ENCODE data around the gene PTCH1. TPM values are rescaled to one million over a fixed set of nuclear protein-coding genes. Genes with fewer than 3 reads are reported as not detected.

PTCH1 gene
- total and polyA plus RNA-seq, 8 donors: 3.9 to 53.3 (median 23.5) TPM

DNA sequence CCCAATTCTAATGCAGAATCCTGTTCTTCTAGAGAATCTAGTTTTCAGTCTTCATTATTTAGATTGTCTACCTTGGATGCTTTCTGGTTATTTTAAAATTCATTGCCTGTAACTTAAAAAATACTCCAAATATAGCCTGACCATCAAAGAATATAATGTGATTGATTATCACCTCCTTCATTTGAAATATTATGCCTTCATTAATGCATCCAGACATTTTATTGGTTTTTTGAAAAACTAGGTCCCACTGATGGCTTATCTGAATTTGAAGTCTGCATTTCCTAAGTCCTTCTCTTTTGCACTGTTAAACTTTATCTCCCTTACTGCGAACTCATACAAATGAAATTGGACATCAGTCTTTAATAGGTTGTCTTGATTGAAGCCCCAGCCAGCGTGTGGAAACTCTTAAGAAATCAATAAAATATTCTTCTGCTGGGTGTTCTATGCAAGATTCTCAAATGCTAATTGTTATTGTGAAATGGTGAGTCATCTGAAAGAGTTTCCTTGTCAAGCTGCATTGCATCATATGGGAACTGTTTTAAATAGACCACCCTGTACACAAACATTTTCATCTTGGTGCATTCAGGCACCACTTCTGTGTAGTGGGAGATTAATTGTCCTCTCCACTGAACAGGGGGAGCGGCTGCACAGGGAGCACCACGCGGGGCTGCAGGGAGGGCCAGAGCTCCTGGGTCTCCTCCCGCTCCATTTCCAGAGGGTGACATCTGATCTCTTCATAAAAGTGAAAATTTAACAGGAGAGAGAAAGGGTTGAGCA is 106.9 kb downstream of the PTCH1 start:
- WGBS, 5 donors: 68 to 89% (median 74%) methylated on average over 6 of the region's 6 CpGs
- TF ChIP-seq CTCF (IDR thresholded peaks at IDR 0.05) (no peak), POLR2AphosphoS5 (IDR thresholded peaks at IDR 0.05) (peak in 1 of 3 donors; percentile 43)

GRCh38 chr9:95407524-95407923 is 109.2 kb downstream of the PTCH1 start:
- no peak overlapping the region for H3K27ac ChIP-seq
- WGBS, 5 donors: 97 to 100% (median 100%) methylated on average over 1 of the region's 1 CpG

More for the DNA sequence above, 106.9 kb downstream of the PTCH1 start:
- intact Hi-C loops (cut with DNase I; ENCODE audit: low total_unique reads): no loop called here
- Histone ChIP-seq H3K9me3 (no peaks in the 10 kb centered on the region), H3K27ac (no peak overlapping the region), H3K4me3 (no peak overlapping the region), H3K36me3 (no peaks in the 10 kb centered on the region), H3K4me1 (peaks cover 0 to 7% (median 0%) of the 10 kb centered on the region in 4 donors), H3K27me3 (no peaks in the 10 kb centered on the region)
- DNase-seq: peak in 1 of 2 donors; percentile 46

DNA sequence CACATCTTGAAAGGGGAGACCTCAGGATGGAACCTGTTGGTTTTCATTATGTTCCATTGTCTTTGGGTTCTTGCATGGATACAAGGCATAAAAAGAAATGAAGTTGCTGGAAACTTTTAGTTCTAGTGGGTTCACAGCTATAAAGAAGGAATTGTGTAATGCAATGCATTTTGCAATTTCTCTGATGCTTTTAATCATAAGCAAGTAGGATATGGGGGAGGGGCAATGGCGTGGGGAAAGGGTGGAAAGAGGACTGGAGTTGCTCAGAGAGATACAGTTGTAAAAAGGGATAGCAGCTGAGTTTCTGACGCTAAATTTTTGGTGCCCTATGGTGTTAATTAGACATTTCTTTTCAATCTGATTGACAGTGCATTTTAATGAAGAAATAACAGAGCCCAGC is 110.7 kb downstream of the PTCH1 start:
- H3K4me1 ChIP-seq: peaks cover 0 to 7% (median 0%) of the 10 kb centered on the region in 4 donors
- no peak overlapping the region for H3K4me3 ChIP-seq
- intact Hi-C loops (cut with DNase I; ENCODE audit: low total_unique reads): no loop called here
- no peak for DNase-seq
- H3K27me3 ChIP-seq: no peaks in the 10 kb centered on the region
- 68 to 82% (median 79%) methylated on average over 2 of the region's 2 CpGs for WGBS, 5 donors
- H3K9me3 ChIP-seq: peaks cover 0 to 3% (median 0%) of the 10 kb centered on the region in 4 donors
- no peak overlapping the region for H3K27ac ChIP-seq
- H3K36me3 ChIP-seq: no peaks in the 10 kb centered on the region
- TF ChIP-seq POLR2AphosphoS5 (IDR thresholded peaks at IDR 0.05): no peak
- no peak for TF ChIP-seq POLR2A (IDR thresholded peaks at IDR 0.05)
- no peak for TF ChIP-seq CTCF (IDR thresholded peaks at IDR 0.05)
- no peak for TF ChIP-seq EP300 (IDR thresholded peaks at IDR 0.05)

More at GRCh38 chr9:95407524-95407923, 109.2 kb downstream of the PTCH1 start:
- intact Hi-C loops (cut with DNase I; ENCODE audit: low total_unique reads): no loop called here
- Histone ChIP-seq H3K4me1 (peaks cover 0 to 7% (median 0%) of the 10 kb centered on the region in 4 donors), H3K36me3 (no peaks in the 10 kb centered on the region), H3K27me3 (no peaks in the 10 kb centered on the region), H3K4me3 (no peak overlapping the region), H3K9me3 (no peaks in the 10 kb centered on the region)
- DNase-seq: no peak
- no peak for TF ChIP-seq EP300 (IDR thresholded peaks at IDR 0.05)
- TF ChIP-seq POLR2AphosphoS5 (IDR thresholded peaks at IDR 0.05): no peak

DNA sequence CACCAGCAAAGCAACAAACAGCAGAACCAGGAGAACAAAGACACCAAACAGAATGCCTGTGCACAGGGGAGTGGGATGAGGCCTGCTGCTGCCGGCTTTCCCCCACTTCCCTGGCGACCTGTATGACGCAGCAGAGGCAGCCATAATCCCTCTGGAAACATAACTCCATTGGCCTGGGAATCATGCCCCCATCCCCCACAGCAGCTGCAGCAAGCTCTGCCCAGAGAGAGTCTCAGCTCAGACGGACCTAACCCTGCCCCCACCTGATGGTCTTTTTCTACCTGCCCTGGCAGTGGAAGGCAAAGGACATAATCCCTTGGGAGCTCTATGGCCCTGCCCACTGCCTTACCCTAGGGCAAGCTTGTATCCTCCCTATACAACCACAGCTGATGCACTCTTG is 117.5 kb downstream of the PTCH1 start:
- H3K27ac ChIP-seq: no peak overlapping the region
- peaks cover 0 to 10% (median 3%) of the 10 kb centered on the region in 4 donors for H3K9me3 ChIP-seq
- H3K4me3 ChIP-seq: no peak overlapping the region
- intact Hi-C loops (cut with DNase I; ENCODE audit: low total_unique reads): no loop called here
- TF ChIP-seq EP300 (IDR thresholded peaks at IDR 0.05) (no peak), POLR2A (IDR thresholded peaks at IDR 0.05) (no peak), POLR2AphosphoS5 (IDR thresholded peaks at IDR 0.05) (no peak), CTCF (IDR thresholded peaks at IDR 0.05) (no peak)
- 74 to 93% (median 89%) methylated on average over 4 of the region's 4 CpGs for WGBS, 5 donors
- DNase-seq: no peak
- H3K27me3 ChIP-seq: no peaks in the 10 kb centered on the region
- no peaks in the 10 kb centered on the region for H3K36me3 ChIP-seq
- no peaks in the 10 kb centered on the region for H3K4me1 ChIP-seq

Small RNAs within 50 kb of the gene (small RNA-seq; reads per million reads assigned to genes)
- 0 reads per million in 4 donors for gene MT1P1

Other genes with a start within 250 kb of the PTCH1 start
- 10 to 100 TPM in 3 of 5 donors, 1 to 10 TPM in 2; 6.2 to 24.5 (median 17.4) TPM for gene FANCC, start 199.3 kb downstream of the PTCH1 start, total RNA-seq
- gene FANCC, start 199.3 kb downstream of the PTCH1 start, polyA plus RNA-seq: 1 to 10 TPM; 3.1 to 6.0 (median 4.0) TPM